NK-92 (cell line): Measurements from ENCODE around the gene DCUN1D3.

Source experiments
- DNase-seq: peaks from one replicate; lab custom pipeline; 2025; ENCODE audit not compliant: unreplicated experiment; lab: John Stamatoyannopoulos, UW

Gene DCUN1D3

DNA sequence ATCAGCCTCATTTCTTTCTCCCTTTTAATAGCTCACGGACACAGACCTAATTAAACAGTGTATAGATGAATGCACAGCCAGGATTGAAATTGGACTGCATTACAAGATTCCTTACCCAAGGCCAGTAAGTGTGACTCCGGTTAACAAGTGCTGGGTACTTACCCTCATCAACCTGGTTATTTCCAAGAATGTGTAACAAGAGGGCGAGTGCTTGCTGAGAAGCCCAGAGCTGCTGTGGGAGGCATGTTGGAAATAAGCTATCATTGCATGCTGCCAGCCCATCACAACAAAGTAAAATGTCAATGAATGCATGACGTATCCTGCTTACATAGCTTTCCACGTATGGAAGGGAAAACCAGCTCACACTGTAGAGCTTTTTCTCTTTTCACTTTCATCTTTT, 19.9 kb upstream of the DCUN1D3 start:
- DNase-seq = no peak

DNA sequence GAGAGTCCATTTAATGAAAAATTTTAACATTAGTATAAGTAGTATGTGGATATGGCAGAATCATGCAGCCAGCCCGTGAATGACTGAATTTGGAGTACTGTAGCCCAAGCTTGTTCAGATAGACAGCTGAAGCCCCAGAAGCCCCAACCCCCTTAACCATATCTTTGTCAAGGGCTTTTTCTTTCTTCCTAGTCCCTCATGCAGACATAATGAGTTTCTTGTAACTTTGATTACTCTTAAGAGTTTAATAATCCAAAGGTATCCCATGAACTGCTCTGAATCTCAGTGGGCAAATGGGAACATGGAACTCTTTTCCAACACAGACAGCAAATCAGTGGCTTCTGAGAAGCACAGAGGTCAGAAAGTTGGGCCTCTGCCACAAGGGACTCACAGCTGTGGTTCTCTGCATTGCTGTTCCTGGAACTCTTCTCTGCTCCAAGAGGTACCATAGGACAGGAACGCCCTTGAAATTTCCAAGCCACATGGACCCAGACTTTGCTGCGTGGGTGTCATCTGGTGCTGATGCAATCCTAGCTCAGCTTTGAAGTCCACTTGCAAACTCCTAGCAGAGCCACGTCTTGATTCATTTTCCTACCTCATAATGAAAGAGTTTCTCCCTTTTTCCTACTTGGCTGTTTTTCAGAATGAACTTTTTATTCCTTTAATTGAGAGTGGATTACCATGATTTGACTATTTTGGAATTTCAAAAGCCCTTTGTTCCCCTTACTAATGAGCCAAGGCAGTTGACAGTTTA, 18.5 kb upstream of the DCUN1D3 start:
- DNase-seq = no peak

- DNase-seq = no peak
Observed at GRCh38 chr16:20916942-20917341, 16.8 kb upstream of the DCUN1D3 start.

DNA sequence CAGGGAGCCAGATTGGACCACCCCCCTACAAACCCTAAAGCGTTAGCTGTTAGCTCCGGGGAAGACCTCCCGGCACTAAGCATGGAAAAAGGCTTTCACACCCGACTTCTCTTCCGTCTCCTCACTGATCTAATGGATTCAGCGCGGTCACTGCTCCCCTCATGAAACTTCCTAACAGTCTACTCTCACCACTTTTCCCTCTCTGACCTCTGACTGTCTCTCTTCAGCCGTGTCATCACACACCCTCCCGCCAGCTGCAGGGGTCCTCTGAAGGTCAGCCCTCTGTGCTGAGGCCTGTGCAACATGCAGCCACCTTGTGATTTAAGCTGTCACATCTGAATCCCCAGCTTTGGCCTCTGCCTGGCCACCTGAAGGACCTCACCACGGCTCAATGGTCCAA, 16.1 kb upstream of the DCUN1D3 start:
- no peak for DNase-seq

- DNase-seq = no peak
Observed at GRCh38 chr16:20911361-20911760, 11.2 kb upstream of the DCUN1D3 start.

DNA sequence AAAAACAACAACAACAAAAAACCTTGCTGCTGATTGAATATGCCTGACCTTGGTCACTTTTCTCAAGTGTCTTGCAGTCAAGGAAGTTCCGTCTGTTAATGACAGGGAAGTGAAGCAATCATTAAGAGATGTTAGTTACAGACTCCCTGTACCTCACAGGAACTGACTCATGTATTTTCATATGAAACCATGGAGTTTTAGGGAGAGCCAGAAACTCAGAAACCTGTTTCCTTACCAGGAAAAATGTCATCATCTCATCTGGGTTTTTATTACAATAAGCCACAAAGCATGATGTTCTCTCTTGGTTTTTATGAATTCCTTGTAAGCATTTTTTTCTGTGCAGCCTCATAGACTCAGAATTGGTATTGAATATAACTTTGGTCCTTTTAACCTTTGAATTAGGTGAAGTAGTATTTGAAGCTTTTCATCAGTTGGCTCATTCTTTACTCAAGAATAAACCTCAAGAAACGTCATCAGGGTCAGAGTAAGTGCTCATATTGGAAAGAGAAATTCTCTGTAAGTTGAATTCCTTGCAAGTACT, 10.7 kb upstream of the DCUN1D3 start:
- no peak for DNase-seq

GRCh38 chr16:20906341-20907255, 6.4 kb upstream of the DCUN1D3 start:
- DNase-seq = no peak

DNA sequence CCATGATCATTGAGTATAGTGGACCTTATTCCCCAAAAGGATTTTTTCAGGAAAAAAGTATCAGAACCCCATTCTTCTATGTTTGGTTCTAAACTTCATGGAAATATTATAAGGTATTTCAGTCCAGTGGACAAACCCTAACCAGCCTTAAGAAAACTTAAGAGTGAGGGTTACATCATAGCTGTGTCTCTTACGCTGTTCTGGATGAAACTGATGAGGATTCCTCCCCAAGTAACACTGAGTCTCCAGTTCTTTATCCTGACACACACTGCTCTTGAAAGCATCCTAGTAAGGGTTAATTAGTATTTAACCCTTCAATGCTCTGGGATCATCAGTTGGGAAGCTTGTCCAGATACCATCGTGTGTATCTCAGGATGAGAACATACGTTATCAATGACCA, 5.4 kb upstream of the DCUN1D3 start:
- no peak for DNase-seq

DNA sequence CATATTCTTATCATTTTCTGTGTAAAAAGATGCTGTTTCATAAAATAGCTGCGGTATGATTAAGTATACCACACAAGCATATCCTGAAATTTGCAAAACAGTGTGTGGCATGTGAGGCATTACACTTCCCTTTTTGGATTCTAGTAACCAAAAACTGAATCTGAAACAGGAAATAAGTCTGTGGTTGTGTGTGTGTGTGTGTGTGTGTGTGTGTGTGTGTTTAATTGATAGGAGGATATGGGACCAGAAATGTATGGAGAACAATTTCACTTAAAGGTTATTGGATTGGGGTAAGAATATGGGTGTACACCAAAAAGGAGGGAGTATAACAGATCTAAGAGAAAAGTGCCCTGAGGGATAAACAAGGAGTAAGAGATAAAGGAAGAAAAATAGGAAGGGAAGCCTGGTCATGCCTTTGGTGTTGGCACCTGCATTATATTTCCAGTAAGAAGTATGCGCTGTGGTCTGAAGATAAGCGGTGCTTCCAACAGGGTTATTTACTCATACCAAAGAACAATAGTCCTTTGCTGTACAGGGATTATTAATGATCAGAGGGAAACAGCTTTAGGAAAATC, 4.4 kb upstream of the DCUN1D3 start:
- no peak for DNase-seq

- no peak for DNase-seq
Observed at GRCh38 chr16:20903899-20904506, 3.8 kb upstream of the DCUN1D3 start.

DNA sequence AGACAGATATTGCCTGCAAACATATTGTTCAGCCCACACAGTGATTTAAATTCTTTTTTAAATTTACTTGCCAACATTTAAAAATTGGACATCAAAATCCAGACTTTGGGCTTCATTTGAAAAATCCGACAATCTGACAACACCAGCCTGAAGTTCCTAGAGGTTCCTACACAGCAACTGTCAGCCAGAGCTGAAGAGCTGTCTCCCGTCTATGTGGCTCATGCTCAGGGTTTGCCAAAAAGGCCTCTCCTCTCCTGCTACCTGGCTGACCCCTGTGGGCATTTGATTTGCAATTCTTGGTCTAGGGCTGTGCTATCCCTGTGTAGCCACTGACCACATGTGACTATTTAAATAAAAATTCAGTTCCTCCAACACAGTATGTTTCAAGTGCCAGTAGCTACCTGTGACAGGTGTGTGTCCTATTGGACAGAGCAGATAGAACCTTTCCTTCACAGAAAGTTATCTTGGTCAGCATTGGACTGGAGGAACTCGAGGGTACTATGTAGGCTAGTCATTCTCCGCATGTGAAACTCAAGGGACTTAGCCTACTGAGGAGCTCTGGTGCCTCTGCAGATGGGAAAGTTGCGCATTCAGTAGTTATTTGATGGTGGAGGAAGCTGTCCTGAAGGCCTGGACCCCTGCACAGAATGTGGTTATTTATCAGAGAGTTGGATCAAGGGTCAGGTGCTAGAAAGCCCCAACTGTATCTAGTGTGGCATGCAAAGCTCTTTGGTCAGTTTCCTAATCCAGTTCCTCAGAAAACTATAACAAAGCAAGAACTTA, 3.1 kb upstream of the DCUN1D3 start:
- DNase-seq = no peak

- DNase-seq = no peak
Observed at GRCh38 chr16:20902426-20902825, 2.3 kb upstream of the DCUN1D3 start.

DNA sequence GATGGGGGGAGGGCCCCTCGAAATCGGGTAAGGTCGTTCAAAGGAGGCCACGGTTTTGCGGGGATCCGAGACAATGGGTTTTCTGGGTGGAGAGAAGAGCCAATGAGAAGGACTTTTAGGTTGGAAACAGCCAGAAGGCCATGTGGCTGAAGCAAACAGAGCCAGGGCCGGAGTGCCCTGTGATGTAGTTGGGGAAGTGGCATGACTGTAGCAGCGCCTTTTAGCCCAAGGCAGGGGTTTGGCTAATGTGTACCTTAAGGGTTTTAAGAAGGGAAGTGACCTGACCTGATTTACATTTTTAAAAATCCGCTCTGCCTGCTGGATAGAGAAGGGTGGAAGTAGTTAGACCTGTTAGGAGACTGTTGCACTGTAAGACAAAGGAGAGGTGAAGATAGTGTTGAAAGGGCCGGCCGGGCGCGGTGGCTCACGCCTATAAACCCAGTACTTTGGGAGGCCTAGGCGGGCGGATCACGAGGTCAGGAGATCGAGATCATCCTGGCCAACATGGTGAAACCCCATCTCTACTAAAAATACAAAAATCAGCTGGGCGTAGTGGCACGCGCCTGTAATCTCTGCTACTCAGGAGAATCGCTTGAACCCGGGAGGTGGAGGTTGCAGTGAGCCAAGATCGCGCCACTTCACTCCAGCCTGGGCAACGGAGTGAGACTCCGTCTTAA, 1.4 kb upstream of the DCUN1D3 start:
- DNase-seq = no peak

- no peak for DNase-seq
Observed at GRCh38 chr16:20901068-20901435, 894 bp upstream of the DCUN1D3 start.

DNA sequence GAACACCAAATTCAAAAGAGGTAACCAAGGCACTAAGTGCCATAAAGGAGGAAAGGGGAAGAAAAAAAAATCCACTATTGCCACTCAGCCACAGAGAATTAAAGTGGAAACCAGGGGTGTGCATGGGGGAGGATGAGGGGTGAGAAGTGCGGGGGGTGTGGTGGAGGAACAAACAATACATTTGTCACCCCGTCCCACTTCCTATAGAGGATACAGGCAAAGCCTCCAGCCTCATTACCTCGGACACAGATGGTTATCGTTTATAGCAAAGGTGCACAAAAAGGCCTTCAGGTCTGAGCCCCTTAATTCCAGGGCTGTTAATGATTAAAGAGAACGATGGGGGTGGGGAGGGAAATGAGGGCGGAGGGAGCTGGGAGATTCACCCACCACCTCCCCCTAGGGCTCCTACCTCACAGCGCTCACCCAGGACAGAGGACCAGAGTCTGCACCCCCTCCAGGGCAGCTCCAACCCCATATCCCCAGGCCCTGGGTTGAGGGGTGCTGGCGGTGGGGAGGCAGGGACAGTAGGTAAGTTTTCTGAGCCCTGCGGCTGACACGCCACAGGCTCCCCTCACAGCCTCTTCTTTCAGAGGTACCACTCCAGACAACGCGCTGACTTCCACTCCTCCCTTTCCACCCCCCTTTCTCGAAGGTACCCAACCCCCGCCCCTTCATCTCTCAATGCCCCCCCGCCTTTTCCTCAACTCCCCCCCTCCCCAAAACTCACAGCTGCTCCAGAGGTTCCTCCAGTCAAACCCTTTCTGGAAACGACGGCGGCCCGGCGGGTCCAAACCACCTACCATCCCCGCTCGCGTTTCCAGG, 470 bp downstream of the DCUN1D3 start:
- no peak for DNase-seq

GRCh38 chr16:20899071-20899470, 1.1 kb downstream of the DCUN1D3 start:
- no peak for DNase-seq

DNA sequence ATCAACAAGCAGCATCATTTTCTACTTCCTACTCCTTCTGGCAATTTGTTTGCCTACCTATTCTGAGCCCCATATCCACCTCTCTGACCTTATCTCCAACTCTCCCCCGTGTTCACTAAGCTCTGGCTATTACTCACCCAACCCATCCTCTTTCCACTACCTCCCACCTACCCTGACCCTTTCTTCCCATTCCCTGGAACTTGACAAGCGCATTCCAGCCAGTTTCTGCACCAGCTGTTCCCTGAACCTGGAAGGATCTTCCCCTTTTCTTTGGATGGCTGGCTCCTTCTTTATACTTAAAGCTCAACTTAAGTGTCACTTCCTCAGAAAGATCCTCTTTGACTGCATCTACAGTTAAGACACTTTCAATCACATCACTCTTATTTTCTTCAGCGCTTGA, 2.2 kb downstream of the DCUN1D3 start:
- no peak for DNase-seq

DNA sequence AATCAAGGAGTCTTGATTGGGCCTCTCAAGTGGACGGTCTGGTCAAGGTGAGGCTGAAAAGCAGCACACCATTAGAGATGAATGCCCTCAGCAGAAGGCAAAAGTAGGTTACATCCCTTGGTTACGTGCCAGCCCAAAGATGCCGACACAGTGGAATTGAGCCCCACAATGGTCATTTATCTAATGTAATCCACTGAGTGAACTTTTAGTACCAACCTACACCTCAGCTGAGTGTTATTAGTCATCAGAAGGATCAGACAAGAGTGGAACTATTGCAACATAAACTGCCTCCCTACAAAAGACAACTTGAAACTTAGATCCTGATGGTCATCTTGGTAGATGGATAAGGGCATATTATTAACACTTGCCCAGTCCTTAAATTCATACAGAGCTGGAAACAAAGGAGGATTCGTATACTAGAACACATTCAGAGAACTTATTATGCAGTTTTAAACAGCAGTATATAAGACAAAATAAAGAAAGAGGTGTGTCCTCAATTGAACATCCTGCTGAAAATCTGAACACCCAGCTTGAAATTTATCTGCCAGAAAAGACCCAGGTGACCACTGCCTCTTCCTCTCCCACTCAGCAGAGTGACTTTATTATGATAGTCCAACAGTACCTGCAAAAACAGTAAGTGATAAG, 2.8 kb downstream of the DCUN1D3 start:
- no peak for DNase-seq

GRCh38 chr16:20894388-20894787, 5.8 kb downstream of the DCUN1D3 start:
- no peak for DNase-seq
